Adrenal gland (tissue), 5 donors: ENCODE data around the gene RNLS.

ENCODE experiments used
- POLR2A ChIP-seq, 2 donors: fragments of 450-650 bp; IDR thresholded peaks; one replicate each; pipeline ENCODE4 v1.6.1; 2017; ENCODE audit warnings: antibody characterized with exemption in 2 of 2, mild to moderate bottlenecking in 2 of 2, moderate library complexity in 1 of 2
- TF ChIP-seq, protein P1 (sequence below), 6 experiments: fragments of 450-650 bp in 4 of 6; fragments of 200-600 bp in 2 of 6; sonication (generic) in 1 of 6; IDR thresholded peaks; 1 replicate in 5 of 6; 2 replicates in 1 of 6; pipeline versions ENCODE4 v1.5.1 to v1.8.0; 2016 to 2021; ENCODE audit warnings: antibody characterized with exemption in 6 of 6, mild to moderate bottlenecking in 2 of 6, moderate library complexity in 1 of 6
- donor health status: DM: no; HTN: no; CAD: no.

DNA sequence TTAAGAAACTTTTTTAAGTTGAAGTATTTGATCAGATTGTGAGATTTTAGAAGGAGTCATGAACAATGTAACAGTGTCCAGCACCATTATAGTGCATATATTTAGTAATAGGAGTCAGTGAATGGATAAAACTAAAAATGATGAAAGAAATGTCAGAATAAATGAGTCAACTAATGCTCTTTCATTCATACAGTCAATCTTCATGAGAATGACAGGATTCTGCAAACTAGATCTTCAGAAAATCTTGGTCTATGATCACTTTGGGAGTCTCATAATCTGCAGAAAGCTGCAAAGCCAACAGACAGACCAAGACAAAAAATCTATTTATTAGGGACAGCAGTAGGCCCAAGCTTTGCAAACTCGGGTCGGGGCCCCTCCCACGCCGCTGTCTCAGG is 710 bp downstream of the RNLS start:
- TF ChIP-seq POLR2A (IDR thresholded peaks at IDR 0.05) = no peak
- TF ChIP-seq, protein P1, sequence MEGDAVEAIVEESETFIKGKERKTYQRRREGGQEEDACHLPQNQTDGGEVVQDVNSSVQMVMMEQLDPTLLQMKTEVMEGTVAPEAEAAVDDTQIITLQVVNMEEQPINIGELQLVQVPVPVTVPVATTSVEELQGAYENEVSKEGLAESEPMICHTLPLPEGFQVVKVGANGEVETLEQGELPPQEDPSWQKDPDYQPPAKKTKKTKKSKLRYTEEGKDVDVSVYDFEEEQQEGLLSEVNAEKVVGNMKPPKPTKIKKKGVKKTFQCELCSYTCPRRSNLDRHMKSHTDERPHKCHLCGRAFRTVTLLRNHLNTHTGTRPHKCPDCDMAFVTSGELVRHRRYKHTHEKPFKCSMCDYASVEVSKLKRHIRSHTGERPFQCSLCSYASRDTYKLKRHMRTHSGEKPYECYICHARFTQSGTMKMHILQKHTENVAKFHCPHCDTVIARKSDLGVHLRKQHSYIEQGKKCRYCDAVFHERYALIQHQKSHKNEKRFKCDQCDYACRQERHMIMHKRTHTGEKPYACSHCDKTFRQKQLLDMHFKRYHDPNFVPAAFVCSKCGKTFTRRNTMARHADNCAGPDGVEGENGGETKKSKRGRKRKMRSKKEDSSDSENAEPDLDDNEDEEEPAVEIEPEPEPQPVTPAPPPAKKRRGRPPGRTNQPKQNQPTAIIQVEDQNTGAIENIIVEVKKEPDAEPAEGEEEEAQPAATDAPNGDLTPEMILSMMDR (IDR thresholded peaks at IDR 0.05) = no peak
